Measurements from ENCODE around the gene GAB4.
"Not testable (repeated sequence)": the region's sequence is repeated elsewhere in the genome, so short reads cannot be mapped to it uniquely, and the experiment has no call there.

GAB4 gene

DNA sequence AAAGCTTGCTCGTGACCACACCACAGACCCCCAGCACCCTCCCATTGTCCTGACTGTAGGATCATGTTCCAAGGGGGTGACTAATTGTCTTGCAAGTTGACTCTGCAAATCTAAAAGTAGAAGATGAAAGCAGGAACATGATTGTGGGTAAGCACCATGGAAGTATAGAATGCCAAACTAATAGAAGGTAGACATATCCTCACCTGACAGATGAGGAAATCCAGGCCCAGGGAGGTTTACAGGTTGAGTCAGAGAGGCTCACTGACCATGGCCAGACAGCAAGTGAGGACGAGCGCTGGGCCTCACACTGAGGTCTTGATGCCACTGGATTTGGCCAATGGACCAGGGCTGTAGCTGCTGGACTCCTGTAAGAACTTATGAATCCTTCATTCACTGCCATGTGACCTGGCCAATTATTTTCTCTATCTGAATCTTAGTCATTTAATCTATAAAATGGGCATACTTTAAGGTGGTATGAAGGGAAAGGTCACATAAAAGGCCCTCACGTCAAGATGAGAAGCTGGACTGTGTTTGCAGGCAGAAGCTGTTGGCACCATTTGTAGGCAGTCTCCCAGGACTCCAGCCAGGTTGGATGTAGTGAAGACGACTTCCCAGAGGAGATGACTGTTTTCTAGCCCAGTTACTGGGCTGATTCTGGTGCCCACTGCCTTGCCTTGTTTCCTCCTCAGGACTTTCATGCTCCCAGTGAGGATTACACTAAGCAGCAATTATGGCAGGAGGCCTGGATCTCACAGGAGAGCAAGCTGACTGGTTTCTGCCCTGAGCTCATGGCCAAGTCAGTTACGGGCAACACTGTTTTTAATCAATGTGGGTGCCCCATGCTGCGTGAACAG lies 54.6 kb downstream of the GAB4 start:
- H3K4me3 ChIP-seq (ENCODE audit: low read depth, low read length): no peak overlapping the region
- TF ChIP-seq CTCF (IDR thresholded peaks at IDR 0.05; ENCODE audit: low read depth, low read length): no peak

GRCh38 chr22:16949561-16949960 lies 58.5 kb downstream of the GAB4 start:
- TF ChIP-seq CTCF (IDR thresholded peaks at IDR 0.05; ENCODE audit: low read depth, low read length): no peak
- H3K4me3 ChIP-seq (ENCODE audit: low read depth, low read length): no peak overlapping the region

- no peak overlapping the region for H3K4me3 ChIP-seq (ENCODE audit: low read depth, low read length)
- TF ChIP-seq CTCF (IDR thresholded peaks at IDR 0.05; ENCODE audit: low read depth, low read length): no peak
These were observed 70.2 kb downstream of the GAB4 start for GRCh38 chr22:16937811-16938210.

DNA sequence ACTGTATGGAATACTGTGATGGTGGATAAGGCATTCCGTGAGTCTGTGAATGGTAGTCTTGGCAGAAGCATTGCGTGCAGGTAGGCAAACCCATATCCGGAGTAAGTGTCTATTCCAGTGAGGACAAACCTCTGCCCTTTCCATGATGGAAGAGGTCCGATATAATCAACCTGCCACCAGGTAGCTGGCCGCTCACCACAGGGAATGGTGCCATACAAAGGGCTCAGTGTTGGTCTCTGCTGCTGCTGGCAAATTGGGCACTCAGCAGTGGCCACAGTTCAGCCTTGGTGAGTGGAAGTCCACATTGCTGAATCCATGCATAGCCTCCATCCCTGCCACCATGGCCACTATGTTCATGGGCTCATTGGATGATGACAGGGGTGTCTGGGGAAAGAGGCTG lies 70.8 kb downstream of the GAB4 start:
- H3K4me3 ChIP-seq (ENCODE audit: low read depth, low read length): not testable (repeated sequence)

DNA sequence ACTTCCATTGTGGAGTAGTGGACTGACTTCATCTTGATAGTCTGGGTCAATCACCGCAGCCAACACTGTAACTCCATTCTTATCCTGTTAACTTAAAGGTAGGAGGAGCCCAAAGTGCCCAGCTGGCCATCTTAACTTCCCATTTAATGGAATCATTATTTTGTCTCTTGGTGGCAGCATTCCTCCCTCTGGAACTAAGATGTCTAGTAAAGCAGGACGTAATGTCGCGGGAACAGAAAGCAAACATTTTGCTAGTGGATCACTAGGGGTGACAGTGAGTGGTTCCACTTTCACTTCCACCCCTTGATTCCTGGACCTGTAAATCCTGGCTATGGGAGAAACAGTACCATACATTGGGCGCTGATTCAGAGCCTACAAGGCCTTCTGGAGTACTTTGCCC lies 71.4 kb downstream of the GAB4 start:
- H3K4me3 ChIP-seq (ENCODE audit: low read depth, low read length): no peak overlapping the region
- TF ChIP-seq CTCF (IDR thresholded peaks at IDR 0.05; ENCODE audit: low read depth, low read length): no peak

DNA sequence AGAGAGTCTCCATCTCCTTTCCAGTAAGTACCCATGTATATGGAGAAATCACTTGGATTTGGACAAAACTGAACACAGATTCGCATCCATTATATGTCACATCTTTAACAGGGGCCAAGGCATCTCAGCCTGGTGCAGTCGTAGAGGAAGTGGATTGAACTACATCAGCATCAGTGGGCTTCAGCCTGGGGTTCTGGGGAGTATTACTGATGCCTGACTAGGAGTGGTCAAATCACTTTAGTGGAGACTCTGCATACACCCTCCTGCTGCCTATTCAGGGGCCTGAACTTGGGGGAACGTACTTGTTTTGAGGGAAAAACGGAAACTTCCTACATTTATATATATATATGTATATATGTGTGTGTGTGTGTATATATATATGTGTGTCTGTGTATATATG lies 72.8 kb downstream of the GAB4 start:
- TF ChIP-seq CTCF (IDR thresholded peaks at IDR 0.05; ENCODE audit: low read depth, low read length): no peak
- H3K4me3 ChIP-seq (ENCODE audit: low read depth, low read length): no peak overlapping the region

DNA sequence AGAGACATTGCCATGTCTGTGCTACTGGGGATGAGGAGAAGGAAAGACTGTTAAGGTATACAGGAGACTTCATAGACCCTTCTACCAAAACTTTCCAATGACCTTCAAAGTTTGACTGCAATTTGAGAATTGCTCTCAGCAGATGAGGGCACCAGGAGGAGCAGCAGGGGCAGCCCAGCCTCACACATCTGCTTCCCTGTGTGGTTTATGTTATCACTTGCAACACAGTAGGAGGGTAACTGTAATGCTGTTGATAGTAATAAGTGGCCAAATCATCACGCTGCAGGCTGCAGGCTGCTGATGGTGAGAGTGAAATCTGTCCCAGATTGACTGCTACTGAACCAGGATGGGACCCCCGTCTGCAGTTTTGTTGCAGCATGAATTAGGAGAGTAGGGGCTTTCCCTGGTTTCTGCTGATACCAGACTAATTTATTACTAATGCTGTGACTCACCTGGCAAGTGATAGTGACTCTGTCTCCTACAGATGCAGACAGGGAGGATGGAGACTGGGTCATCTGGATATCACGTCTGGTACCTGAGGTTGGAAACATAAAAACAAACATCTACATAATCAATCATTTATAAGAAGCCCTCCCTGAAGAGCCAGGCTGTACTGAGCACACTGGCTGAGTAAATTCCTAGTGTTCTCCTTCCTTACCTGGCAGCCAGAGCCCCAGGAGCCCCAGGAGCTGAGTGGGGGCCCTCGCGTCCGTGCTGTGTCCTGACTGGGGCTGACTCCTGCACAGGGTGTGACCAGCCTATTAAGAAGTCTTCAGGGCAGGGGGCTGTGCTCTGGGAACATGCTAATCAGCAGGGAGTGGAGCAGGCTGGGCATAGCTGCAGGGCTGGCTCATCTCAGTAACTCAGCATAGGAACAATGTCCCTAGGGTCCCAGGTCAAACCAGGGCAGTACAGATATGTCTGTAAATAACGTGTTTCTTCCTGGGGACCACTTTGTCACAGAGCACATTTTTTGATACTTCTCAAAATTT lies 74.4 kb downstream of the GAB4 start:
- no peak overlapping the region for H3K4me3 ChIP-seq (ENCODE audit: low read depth, low read length)
- no peak for TF ChIP-seq CTCF (IDR thresholded peaks at IDR 0.05; ENCODE audit: low read depth, low read length)

Data from WI38 (cell line).